MV-4-11 (cell line): ENCODE measurements around the gene ORC6.
"Not testable (repeated sequence)": the region's sequence is repeated elsewhere in the genome, so short reads cannot be mapped to it uniquely, and the experiment has no call there.

Experiments used
- DNase-seq: peaks from one replicate; lab custom pipeline; 2025; lab: John Stamatoyannopoulos, UW

Gene ORC6

DNA sequence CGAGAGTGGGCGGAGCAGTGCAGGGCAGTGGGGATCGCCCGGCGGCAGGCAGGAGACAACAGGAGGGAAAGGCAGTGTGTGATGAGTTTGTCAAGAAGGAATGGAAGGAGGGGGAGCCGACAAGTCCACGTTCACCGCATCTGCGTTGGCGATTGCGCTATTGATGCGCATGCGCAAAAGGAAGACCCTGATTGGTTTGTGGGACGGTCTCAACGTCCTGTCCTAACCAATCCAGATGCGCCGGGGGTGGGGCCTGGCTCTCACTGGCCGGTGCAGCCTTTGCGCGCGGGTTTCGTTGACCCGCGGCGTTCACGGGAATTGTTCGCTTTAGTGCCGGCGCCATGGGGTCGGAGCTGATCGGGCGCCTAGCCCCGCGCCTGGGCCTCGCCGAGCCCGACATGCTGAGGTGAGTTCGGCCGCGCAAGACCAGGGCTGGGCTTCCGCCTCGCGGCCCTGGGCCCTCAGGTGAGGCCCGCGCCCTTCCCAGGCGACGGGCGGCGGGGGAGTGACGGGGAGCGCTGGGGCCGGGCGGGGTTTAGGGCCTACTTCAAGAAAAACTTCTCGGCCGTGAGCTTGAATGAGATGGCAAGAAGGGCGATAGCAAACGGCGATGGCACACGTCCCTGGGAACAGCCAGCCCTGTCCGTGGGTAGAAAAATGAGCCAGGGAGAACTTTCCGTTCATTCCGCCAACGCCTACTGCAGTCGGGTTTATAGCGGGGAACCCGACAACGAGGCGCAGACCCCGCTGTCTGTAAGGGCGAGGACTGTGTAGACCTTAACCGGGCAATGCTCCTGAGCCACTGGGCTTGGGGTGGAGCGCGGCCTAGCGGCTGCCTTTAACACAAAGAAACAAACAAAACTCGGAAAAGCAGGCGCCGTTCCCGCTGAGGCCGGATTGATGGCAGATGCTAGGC, at the start of gene ORC6:
ORC6 (plus strand) TSS at position 295 of the 916 bp plus-strand sequence; CDS start at position 342, 47 bp downstream.
- peak; percentile 98 for DNase-seq

DNA sequence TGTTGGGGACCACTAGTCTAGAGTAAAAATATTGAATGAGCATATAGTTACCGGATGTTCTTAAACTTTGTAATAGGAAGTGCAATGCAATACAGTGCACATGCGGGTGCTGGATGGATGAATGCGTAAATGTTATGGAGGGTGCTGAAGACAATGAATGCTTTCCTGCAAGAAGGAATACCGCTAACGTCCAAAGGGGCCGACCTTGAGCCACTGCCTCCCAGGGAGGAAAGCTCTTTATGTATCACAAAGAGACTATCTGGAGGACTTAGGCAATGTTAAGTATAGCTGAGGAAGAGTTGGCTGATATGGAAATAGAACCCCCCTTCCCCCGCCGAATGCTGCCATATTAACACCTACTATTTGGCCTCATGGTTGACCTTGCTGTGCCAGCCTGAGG, 40.8 kb upstream of the ORC6 start:
- no peak for DNase-seq

- no peak for DNase-seq
Measured at GRCh38 chr16:46649588-46650253, 39.7 kb upstream of the ORC6 start.

- DNase-seq = no peak
Measured at GRCh38 chr16:46650254-46650623, 39.2 kb upstream of the ORC6 start.

- DNase-seq = no peak
Measured at GRCh38 chr16:46651305-46651704, 38.2 kb upstream of the ORC6 start.

- peak; percentile 100 for DNase-seq
Measured at GRCh38 chr16:46658925-46659324, 30.5 kb upstream of the ORC6 start.

- no peak for DNase-seq
Measured at GRCh38 chr16:46662123-46662522, 27.3 kb upstream of the ORC6 start.

DNA sequence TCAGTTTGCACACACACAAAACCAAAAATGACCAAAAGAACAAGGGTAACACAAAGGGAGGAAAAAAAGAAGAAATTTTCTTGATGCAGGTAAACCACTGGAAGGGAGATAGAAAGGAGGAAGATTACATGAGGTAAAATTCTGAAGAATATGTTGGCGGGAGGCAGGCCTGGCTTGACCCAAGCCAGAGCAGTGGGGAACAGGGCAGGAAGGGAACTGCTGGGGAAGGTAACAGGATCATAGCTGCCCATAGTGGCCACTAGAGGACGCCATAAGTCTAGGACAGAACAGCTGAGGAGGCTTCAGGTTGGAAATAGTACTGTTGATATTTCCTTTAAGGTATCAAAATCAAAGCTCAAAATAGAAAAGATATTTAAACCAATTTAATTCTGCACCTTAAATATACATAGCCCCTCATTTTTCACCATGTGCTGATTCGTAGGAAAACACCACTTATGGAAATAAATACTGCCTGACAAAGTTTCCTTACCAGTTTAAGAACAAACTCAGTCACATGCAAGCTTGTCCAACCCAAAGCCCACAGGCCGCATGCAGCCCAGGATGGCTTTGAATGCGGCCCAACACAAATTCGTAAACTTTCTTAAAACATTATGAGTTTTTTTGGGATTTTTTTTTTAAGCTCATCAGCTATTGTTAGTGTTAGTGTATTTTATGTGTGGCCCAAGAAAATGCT, 16.0 kb upstream of the ORC6 start:
- DNase-seq = peak; percentile 55

GRCh38 chr16:46677943-46678342, 11.5 kb upstream of the ORC6 start:
- DNase-seq = not testable (repeated sequence)

DNA sequence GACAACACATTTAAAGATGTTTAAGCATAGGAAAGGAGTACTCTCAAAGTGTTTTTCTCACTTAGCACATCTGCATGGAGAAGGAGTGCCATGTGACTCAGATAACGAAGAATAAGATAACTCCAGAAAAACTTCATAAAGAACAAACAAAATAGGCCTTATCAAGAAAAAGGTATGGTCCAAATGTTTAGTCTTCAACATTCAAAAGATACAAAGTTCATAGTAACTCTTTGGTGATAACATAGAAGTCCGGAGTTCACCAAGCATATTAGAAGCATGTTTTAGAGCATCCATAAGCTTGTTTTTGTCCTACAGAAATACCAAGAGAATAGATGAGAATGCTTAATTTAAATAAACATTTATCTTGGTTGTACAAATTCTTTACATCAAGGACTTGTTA, 7.6 kb upstream of the ORC6 start:
- DNase-seq = not testable (repeated sequence)

GRCh38 chr16:46686815-46687473, 2.5 kb upstream of the ORC6 start:
- DNase-seq = no peak

GRCh38 chr16:46687486-46687885, 2.0 kb upstream of the ORC6 start:
- DNase-seq = no peak

GRCh38 chr16:46688101-46688653, 1.3 kb upstream of the ORC6 start:
- peak; percentile 85 for DNase-seq

DNA sequence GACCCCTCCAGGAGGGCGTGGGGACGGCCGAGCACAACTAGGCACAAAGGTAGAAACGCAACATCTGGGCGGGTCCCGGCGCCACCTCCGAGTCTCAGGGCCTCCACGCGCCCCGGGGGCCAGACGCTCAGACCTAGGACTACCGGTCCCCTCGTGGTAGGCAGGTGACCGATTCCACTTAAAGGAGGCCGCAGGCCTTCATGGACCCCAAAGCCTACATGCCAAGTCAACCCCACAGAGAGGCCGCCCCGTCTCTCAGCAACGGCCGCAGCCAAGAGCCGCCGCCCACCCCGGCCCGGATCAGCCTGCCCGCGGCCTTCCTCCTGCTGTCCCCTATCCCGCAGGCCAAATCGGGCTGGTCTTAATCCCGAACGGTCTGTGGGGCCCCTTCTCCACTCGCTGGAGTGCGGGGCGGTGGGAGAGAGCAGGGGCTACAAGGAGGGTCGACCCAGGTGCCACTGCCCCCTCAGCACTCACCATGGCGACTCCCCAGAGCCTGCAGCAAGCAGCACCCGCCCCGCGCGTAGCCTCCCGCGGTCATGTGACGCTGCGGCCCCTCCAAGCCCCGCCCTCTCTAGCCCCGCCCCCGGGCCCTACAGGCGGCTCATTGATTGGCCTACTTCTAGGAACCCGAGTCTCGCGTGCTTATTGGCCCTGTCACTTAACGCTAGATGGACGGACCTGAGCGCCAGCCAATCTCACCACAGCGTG, 650 bp upstream of the ORC6 start, which contains the start of gene VPS35:
VPS35 (minus strand) TSS at position 525 of the 711 bp plus-strand sequence; CDS start at position 480, 45 bp downstream.
- DNase-seq = peak; percentile 99

GRCh38 chr16:46690281-46691178, 1.1 kb downstream of the ORC6 start:
- no peak for DNase-seq

DNA sequence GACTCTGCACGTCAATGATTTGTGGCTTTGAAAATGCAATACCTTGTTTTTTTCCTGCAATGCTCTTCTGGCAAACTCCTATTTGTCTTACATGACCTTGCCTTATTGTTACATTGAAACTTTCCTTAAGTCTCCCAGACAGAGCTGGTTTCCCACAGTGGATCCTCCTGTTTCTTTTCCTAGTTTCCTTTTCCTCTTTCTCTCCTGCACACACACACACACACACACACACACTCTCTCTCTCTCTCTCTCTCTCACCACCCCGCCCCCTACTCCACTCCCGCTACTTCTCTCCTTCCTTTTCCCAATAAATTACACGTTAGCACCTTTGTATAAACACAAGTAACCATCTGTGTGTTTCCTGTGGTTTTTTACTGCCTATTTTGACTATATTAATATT, 2.3 kb downstream of the ORC6 start:
- DNase-seq = no peak

- DNase-seq = no peak
Measured at GRCh38 chr16:46693598-46693997, 4.1 kb downstream of the ORC6 start.

DNA sequence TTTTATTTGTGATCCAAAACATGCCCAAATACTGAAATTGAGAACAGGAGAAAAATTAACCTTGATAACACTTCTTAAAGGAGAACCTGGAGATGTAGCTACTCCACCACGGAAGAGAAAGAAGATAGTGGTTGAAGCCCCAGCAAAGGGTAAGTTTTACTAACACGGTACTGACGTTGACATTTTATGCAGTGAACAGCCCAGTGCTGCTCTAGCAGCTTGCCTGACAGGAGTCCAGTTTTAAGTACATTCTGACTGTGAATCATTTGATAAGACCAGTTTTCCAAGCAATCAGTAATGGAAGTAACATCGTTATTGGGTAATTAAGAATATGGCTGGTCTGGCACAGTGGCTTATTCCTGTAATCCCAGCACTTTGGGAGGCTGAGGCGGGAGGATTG, 6.5 kb downstream of the ORC6 start:
- no peak for DNase-seq

DNA sequence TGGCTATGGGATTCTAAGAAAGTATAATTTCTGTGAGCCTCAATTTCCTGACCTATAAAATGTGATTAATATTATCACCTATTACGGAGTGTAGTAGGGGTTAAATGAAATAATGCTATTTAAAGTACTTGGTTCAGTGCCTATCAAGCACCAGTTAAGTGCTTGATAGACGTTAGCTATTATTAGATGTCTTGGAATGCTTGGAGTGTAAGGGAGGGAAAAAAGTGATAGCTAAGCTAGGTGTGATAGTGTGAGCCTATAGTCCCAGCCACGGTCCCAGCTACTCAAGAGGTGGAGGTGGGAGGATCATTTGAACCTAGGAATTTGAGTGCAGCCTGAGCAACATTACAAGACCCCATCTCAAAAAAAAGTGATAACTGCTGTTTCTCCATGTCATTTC, 7.5 kb downstream of the ORC6 start:
- no peak for DNase-seq

- no peak for DNase-seq
Measured at GRCh38 chr16:46700048-46700447, 10.6 kb downstream of the ORC6 start.
